Measurements from ENCODE around the gene LDB3.

DNA sequence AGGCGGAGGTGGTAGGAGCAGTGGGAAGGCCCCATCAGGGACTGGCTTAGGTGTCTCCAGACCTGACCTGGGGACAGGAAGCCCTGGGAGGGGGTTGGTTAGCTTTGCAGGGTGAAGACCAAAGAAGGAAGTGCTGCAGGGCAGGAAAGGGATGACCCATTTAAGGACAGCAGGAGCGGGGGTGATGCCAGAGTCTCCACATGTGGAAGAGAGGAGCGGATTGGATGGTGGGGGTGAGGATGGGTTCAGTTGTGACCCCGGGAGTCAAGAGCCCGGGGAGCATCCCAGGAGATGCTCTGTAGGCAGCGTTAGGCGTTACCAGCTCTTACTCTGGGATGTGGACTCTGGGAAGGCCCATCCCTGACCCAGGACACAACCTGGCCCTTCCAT, 3.1 kb upstream of the LDB3 start:
- TF ChIP-seq POLR2A (conservative IDR thresholded peaks at IDR 0.05) = no peak
- TF ChIP-seq NFYB (IDR thresholded peaks at IDR 0.05; ENCODE audit: extremely low read depth, insufficient read length) = no peak
- no peak for TF ChIP-seq KAT7 (CRISPR knock-in tag; IDR thresholded peaks at IDR 0.05; ENCODE audit: borderline replicate concordance)
- no peak for TF ChIP-seq GTF2A2 (tag; IDR thresholded peaks at IDR 0.05)
- TF ChIP-seq, protein P1, sequence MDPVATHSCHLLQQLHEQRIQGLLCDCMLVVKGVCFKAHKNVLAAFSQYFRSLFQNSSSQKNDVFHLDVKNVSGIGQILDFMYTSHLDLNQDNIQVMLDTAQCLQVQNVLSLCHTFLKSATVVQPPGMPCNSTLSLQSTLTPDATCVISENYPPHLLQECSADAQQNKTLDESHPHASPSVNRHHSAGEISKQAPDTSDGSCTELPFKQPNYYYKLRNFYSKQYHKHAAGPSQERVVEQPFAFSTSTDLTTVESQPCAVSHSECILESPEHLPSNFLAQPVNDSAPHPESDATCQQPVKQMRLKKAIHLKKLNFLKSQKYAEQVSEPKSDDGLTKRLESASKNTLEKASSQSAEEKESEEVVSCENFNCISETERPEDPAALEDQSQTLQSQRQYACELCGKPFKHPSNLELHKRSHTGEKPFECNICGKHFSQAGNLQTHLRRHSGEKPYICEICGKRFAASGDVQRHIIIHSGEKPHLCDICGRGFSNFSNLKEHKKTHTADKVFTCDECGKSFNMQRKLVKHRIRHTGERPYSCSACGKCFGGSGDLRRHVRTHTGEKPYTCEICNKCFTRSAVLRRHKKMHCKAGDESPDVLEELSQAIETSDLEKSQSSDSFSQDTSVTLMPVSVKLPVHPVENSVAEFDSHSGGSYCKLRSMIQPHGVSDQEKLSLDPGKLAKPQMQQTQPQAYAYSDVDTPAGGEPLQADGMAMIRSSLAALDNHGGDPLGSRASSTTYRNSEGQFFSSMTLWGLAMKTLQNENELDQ (CRISPR knock-in tag; IDR thresholded peaks at IDR 0.05; ENCODE audit: borderline replicate concordance) = no peak
- no peak for TF ChIP-seq ZNF282 (CRISPR knock-in tag; IDR thresholded peaks at IDR 0.05)
- TF ChIP-seq ZNF121 (CRISPR knock-in tag; conservative IDR thresholded peaks at IDR 0.05) = no peak
